Liver (tissue), 9 donors: ENCODE data around the gene GLB1L2. TPM values are rescaled to one million over a fixed set of nuclear protein-coding genes. Genes with fewer than 3 reads are reported as not detected.

Experiments used
- DNase-seq: peaks from one replicate; pipeline ENCODE4 v3.0.0-alpha.2; 2017; ENCODE audit warnings: low spot score
- H3K27ac ChIP-seq, 2 donors: one replicate each; pipeline ENCODE4 v1.7.0; 2013; ENCODE audit warnings: inconsistent platforms in 2 of 2, low read length in 2 of 2, control low read depth in 1 of 2, low read depth in 1 of 2, mild to moderate bottlenecking in 1 of 2
- H3K27me3 ChIP-seq, 4 donors: one replicate each; pipeline versions ENCODE4 v1.6.1 to v1.7.0; 2013; ENCODE audit warnings: low read length in 3 of 4, inconsistent platforms in 1 of 4, mild to moderate bottlenecking in 1 of 4, moderate library complexity in 1 of 4; ENCODE audit not compliant: control insufficient read depth in 4 of 4, insufficient read depth in 4 of 4
- H3K36me3 ChIP-seq, 4 donors: one replicate each; pipeline versions ENCODE4 v1.6.1 to v1.7.0; 2013; ENCODE audit warnings: low read length in 3 of 4, mild to moderate bottlenecking in 3 of 4, low read depth in 1 of 4, moderate library complexity in 1 of 4; ENCODE audit not compliant: control insufficient read depth in 4 of 4, insufficient read depth in 3 of 4
- H3K4me1 ChIP-seq, 4 donors: one replicate each; pipeline versions ENCODE4 v1.6.1 to v1.7.0; 2013; ENCODE audit warnings: low read length in 3 of 4, mild to moderate bottlenecking in 3 of 4, moderate library complexity in 1 of 4; ENCODE audit not compliant: control insufficient read depth in 4 of 4, insufficient read depth in 4 of 4
- H3K4me3 ChIP-seq, 3 donors: one replicate each; pipeline versions ENCODE4 v1.6.1 to v1.7.0; 2013; ENCODE audit warnings: low read length in 3 of 3, control low read depth in 1 of 3, low read depth in 1 of 3, mild to moderate bottlenecking in 1 of 3
- H3K9ac ChIP-seq, 2 donors: one replicate each; pipeline ENCODE4 v1.7.0; 2013; ENCODE audit warnings: low read length in 2 of 2, mild to moderate bottlenecking in 2 of 2, moderate library complexity in 2 of 2, control low read depth in 1 of 2, low read depth in 1 of 2
- H3K9me3 ChIP-seq, 4 donors: one replicate each; pipeline versions ENCODE4 v1.6.1 to v1.7.0; 2013; ENCODE audit warnings: low read length in 3 of 4; ENCODE audit not compliant: control insufficient read depth in 4 of 4
- ATF3 ChIP-seq: IDR thresholded peaks from 2 replicates; pipeline ENCODE4 v1.6.1; 2016; ENCODE audit warnings: antibody characterized with exemption
- CTCF ChIP-seq: fragments of 150-350 bp; IDR thresholded peaks from 2 replicates; pipeline ENCODE4 v1.5.1; 2017; ENCODE audit warnings: improper control_type of control experiment, low read depth, low read length; ENCODE audit not compliant: missing input control
- EGR1 ChIP-seq, 2 donors: IDR thresholded peaks; 2 replicates each; pipeline ENCODE4 v1.6.1; 2016 to 2018; ENCODE audit warnings: antibody characterized with exemption in 2 of 2, low read depth in 2 of 2
- FOXA1 ChIP-seq: IDR thresholded peaks from 2 replicates; pipeline ENCODE4 v1.6.1; 2016; ENCODE audit warnings: antibody characterized with exemption
- FOXA2 ChIP-seq: IDR thresholded peaks from 2 replicates; pipeline ENCODE4 v1.6.1; 2016; ENCODE audit warnings: antibody characterized with exemption
- GABPA ChIP-seq, 2 donors: IDR thresholded peaks in 1 of 2; conservative IDR thresholded peaks in 1 of 2; 2 replicates each; pipeline ENCODE4 v1.6.1; 2016; ENCODE audit warnings: antibody characterized with exemption in 2 of 2, mild to moderate bottlenecking in 1 of 2, moderate library complexity in 1 of 2
- HNF4A ChIP-seq, 2 donors: conservative IDR thresholded peaks; 2 replicates each; pipeline ENCODE4 v1.6.1; 2016; ENCODE audit warnings: antibody characterized with exemption in 2 of 2, mild to moderate bottlenecking in 2 of 2
- HNF4G ChIP-seq: IDR thresholded peaks from 2 replicates; pipeline ENCODE4 v1.6.1; 2016; ENCODE audit warnings: antibody characterized with exemption
- JUND ChIP-seq, 2 donors: IDR thresholded peaks; 2 replicates each; pipeline ENCODE4 v1.6.1; 2016; ENCODE audit warnings: antibody characterized with exemption in 2 of 2
- MAX ChIP-seq: IDR thresholded peaks from 2 replicates; pipeline ENCODE4 v1.6.1; 2016; ENCODE audit warnings: antibody characterized with exemption
- NR2F2 ChIP-seq: IDR thresholded peaks from 2 replicates; pipeline ENCODE4 v1.6.1; 2016; ENCODE audit warnings: antibody characterized with exemption
- RAD21 ChIP-seq, 2 donors: IDR thresholded peaks; 2 replicates each; pipeline ENCODE4 v1.6.1; 2016; ENCODE audit warnings: antibody characterized with exemption in 2 of 2, mild to moderate bottlenecking in 2 of 2
- REST ChIP-seq: IDR thresholded peaks from 2 replicates; pipeline ENCODE4 v1.6.1; 2016; ENCODE audit warnings: antibody characterized with exemption, mild to moderate bottlenecking
- TAF1 ChIP-seq: conservative IDR thresholded peaks from 2 replicates; pipeline ENCODE4 v1.6.1; 2016; ENCODE audit warnings: antibody characterized with exemption, mild to moderate bottlenecking
- YY1 ChIP-seq: IDR thresholded peaks from 2 replicates; pipeline ENCODE4 v1.6.1; 2016; ENCODE audit warnings: antibody characterized with exemption, mild to moderate bottlenecking
- ZBTB33 ChIP-seq: IDR thresholded peaks from 2 replicates; pipeline ENCODE4 v1.6.1; 2016; ENCODE audit warnings: antibody characterized with exemption
- whole genome bisulfite sequencing: extraction: QIAGEN DNeasy Blood & Tissue Kit; methylation state at CpG from one replicate; pipeline ENCODE4 v1.1.7; 2013; 5-methylcytosine and 5-hydroxymethylcytosine counted together
- polyA plus RNA-seq, 2 donors: library from polyadenylated mRNA; stranded (reverse) in 1 of 2; unstranded in 1 of 2; fragments of 200-250 nt in 1 of 2; fragments of >200 nt in 1 of 2; fragmentation: Nextera tagmentation in 1 of 2; extraction: Ambion mirVana in 1 of 2; gene quantifications; one replicate each; pipeline versions ENCODE4 v1.2.1 to v1.2.3, GENCODE V29; 2013 to 2015
- total RNA-seq, 2 donors: library from RNA; depleted of rRNA; stranded (reverse); fragments of >200 nt; gene quantifications; one replicate each; pipeline ENCODE4 v1.2.3, GENCODE V29; 2014
- donor health status: healthy.
- donor health status: healthy.
- donor health status: healthy.
- donor health status: healthy.
- donor health status: healthy.

GLB1L2 gene
- total and polyA plus RNA-seq, 4 donors = 0.23 to 0.50 (median 0.42) TPM

- no peak overlapping the region for H3K27ac ChIP-seq
- peaks cover 0 to 8% (median 2%) of the 10 kb centered on the region in 4 donors for H3K4me1 ChIP-seq
- TF ChIP-seq HNF4G = no peak
- no peak for TF ChIP-seq EGR1 (IDR thresholded peaks at IDR 0.05; ENCODE audit: low read depth in 2 of 2)
- no peak for TF ChIP-seq TAF1
- no peak for TF ChIP-seq MAX
- TF ChIP-seq FOXA1 = no peak
- TF ChIP-seq ZBTB33 = no peak
- TF ChIP-seq ATF3 = no peak
- TF ChIP-seq REST = no peak
- TF ChIP-seq JUND (IDR thresholded peaks at IDR 0.05) = no peak
- no peak for TF ChIP-seq YY1
- TF ChIP-seq NR2F2 = no peak
- TF ChIP-seq GABPA (IDR thresholded peaks at IDR 0.05 in 1 of 2, conservative IDR thresholded peaks at IDR 0.05 in 1 of 2) = no peak
- TF ChIP-seq HNF4A (conservative IDR thresholded peaks at IDR 0.05) = no peak
- no peak for TF ChIP-seq RAD21 (IDR thresholded peaks at IDR 0.05)
- TF ChIP-seq CTCF = no peak
- no peak for TF ChIP-seq FOXA2
- H3K36me3 ChIP-seq = peaks cover 0 to 7% (median 0%) of the 10 kb centered on the region in 4 donors
- no peaks in the 10 kb centered on the region for H3K27me3 ChIP-seq
- 91% methylated on average over 15 of the region's 15 CpGs for WGBS
- no peak overlapping the region for H3K9ac ChIP-seq
- no peaks in the 10 kb centered on the region for H3K9me3 ChIP-seq
- H3K4me3 ChIP-seq = no peak overlapping the region
- no peak for DNase-seq
Observed at GRCh38 chr11:134390706-134391569, 59.1 kb downstream of the GLB1L2 start.
